ENCODE measurements around the gene GXYLT2. TPM values are rescaled to one million over a fixed set of nuclear protein-coding genes. Genes with fewer than 3 reads are reported as not detected.
A peak's percentile ranks its signal among the peaks of the same experiment; 100 is the strongest.

Gene GXYLT2, protein sequence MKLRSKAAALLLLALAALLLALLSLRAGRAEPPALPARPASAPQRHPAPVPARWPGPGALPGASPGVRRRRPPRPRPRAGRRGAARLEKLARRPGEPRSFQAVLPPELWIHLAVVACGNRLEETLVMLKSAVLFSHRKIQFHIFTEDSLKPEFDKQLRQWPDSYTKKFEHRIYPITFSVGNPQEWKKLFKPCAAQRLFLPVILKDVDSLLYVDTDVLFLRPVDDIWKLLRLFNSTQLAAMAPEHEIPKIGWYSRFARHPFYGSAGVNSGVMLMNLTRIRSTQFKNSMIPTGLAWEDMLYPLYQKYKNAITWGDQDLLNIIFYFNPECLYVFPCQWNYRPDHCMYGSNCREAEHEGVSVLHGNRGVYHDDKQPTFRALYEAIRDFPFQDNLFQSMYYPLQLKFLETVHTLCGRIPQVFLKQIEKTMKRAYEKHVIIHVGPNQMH
- 31.8 TPM for total RNA-seq

DNA sequence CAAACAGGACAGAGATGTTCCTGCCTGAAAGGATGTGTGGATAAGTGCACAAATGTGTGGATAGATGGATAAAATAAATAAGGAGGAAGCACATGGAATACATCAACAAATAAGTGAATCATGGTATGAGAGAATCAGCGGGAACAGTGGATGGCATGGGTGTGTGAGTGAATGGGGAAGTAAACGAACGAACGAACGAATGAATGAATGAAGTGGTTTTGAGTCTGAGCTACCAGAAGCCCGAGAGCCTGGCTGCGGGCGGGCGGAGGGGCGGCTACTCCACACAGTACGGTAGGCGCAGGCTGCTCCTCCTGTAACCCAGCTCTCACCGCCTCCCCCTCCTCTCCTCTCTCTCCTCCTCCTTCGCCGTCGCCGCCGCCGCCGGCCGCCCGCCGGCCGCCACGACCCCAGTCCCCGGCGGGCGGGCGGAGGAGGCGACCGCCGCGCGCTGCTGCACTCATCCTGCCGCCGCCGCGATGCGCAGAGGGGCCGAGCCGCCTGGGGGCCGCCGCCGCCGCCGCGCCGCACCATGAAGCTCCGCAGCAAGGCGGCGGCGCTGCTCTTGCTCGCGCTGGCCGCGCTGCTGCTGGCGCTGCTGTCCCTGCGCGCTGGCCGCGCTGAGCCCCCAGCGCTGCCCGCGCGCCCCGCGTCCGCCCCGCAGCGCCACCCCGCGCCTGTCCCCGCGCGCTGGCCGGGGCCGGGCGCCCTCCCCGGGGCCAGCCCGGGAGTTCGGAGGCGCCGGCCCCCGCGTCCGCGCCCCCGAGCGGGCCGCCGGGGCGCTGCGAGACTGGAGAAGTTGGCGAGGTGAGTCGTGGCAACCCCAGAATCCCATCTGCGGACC, at the start of gene GXYLT2:
Gene GXYLT2, plus strand, starts transcription at position 342 of the 841 bp plus-strand sequence. Its CDS starts 188 bp downstream, at position 530.
- Histone ChIP-seq H3K4me1 (ENCODE audit: control insufficient read depth in 3 of 3, insufficient read depth in 3 of 3, low read length in 3 of 3) (peaks cover 11 to 13% (median 12%) of the 10 kb centered on the region in 3 donors), H3K4me3 (ENCODE audit: low read length in 3 of 3) (peak within 1 kb of the TSS; percentile 57 to 87 (median 77)), H3K9me3 (ENCODE audit: control insufficient read depth in 3 of 3, low read length in 3 of 3) (peaks cover 0 to 2% (median 0%) of the 10 kb centered on the region in 3 donors), H3K27me3 (ENCODE audit: control insufficient read depth in 3 of 3, insufficient read depth in 3 of 3, low read length in 3 of 3) (no peaks in the 10 kb centered on the region), H3K36me3 (ENCODE audit: control insufficient read depth in 3 of 3, insufficient read depth in 3 of 3, low read length in 3 of 3) (no peaks in the 10 kb centered on the region), H3K9ac (ENCODE audit: low read depth in 1 of 3, low read length in 3 of 3) (peak within 1 kb of the TSS; percentile 45 to 61 (median 54)), H3K27ac (ENCODE audit: low read depth, low read length) (peak within 1 kb of the TSS; percentile 1)

DNA sequence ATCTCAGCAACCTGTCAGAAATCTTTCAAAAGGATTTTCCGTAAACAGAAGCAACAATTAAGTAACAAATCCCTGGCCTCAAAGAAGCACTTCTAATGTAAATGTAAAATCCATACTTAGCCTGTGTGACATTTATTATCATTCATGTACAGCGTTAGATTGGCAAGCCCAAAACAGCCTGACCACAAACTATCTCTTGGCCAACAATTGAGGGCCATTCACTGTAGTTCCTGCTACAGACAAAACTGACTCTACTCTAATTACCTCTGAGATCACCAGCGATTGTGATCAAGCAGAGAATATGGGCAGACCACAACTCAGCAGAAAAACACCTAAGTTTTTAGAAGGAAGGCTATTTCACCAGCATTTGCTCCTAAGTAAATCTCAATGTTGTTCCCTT, 48.8 kb upstream of the GXYLT2 start:
- Histone ChIP-seq H3K27me3 (ENCODE audit: control insufficient read depth in 3 of 3, insufficient read depth in 3 of 3, low read length in 3 of 3) (no peaks in the 10 kb centered on the region), H3K27ac (ENCODE audit: low read depth, low read length) (no peak overlapping the region), H3K9me3 (ENCODE audit: control insufficient read depth in 3 of 3, low read length in 3 of 3) (no peaks in the 10 kb centered on the region), H3K36me3 (ENCODE audit: control insufficient read depth in 3 of 3, insufficient read depth in 3 of 3, low read length in 3 of 3) (peaks cover 2 to 19% (median 10%) of the 10 kb centered on the region in 3 donors), H3K4me3 (ENCODE audit: low read length in 3 of 3) (no peak overlapping the region), H3K4me1 (ENCODE audit: control insufficient read depth in 3 of 3, insufficient read depth in 3 of 3, low read length in 3 of 3) (peaks cover 0 to 8% (median 3%) of the 10 kb centered on the region in 3 donors), H3K9ac (ENCODE audit: low read depth in 1 of 3, low read length in 3 of 3) (no peak overlapping the region)

DNA sequence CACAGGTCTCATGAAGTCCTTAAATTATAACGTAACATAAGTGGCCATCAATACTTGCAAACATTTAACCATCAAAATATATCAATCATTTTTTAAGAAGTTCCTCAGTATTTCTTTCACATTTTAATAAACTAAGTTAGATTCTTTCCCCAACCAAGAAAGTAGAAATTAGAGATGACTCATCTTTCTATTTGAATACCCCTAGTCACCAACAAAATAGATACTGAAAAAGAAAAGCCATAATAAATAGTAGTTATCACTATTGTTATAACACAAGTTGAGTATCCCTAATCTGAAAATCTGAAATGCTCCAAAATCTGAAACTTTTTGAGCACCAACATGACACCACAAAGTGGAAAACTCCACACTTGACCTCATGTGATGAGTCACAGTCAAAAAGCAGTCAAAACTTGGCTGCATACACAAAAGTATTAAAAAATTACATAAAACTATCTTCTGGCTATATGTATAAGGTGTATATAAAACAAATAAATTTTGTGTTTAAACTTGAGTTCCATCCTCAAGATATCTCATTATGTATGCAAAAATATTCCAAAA, 43.3 kb upstream of the GXYLT2 start:
- no peak overlapping the region for H3K9ac ChIP-seq (ENCODE audit: low read depth in 1 of 3, low read length in 3 of 3)
- H3K27me3 ChIP-seq (ENCODE audit: control insufficient read depth in 3 of 3, insufficient read depth in 3 of 3, low read length in 3 of 3) = no peaks in the 10 kb centered on the region
- H3K4me3 ChIP-seq (ENCODE audit: low read length in 3 of 3) = no peak overlapping the region
- H3K27ac ChIP-seq (ENCODE audit: low read depth, low read length) = no peak overlapping the region
- peaks cover 2 to 13% (median 10%) of the 10 kb centered on the region in 3 donors for H3K36me3 ChIP-seq (ENCODE audit: control insufficient read depth in 3 of 3, insufficient read depth in 3 of 3, low read length in 3 of 3)
- no peaks in the 10 kb centered on the region for H3K9me3 ChIP-seq (ENCODE audit: control insufficient read depth in 3 of 3, low read length in 3 of 3)
- H3K4me1 ChIP-seq (ENCODE audit: control insufficient read depth in 3 of 3, insufficient read depth in 3 of 3, low read length in 3 of 3) = peaks cover 16 to 21% (median 21%) of the 10 kb centered on the region in 3 donors

DNA sequence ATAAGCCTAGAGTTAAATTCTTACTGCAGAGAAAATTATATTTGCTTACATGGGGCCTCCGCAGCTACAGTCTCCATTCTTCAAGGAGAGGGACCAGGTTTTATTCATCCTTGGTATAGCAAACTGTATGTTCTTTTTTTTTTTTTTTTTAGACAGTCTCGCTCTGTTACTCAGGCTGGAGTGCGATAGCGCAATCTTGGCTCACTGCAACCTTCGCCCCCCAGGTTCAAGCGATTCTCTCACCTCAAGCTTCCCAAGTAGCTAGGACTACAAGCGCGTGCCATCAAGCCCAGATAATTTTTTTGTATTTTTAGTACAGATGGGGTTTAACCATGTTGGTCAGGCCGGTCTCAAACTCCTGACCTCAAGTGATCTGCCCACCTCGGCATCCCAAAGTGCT, 41.7 kb upstream of the GXYLT2 start:
- peaks cover 16 to 21% (median 21%) of the 10 kb centered on the region in 3 donors for H3K4me1 ChIP-seq (ENCODE audit: control insufficient read depth in 3 of 3, insufficient read depth in 3 of 3, low read length in 3 of 3)
- H3K27ac ChIP-seq (ENCODE audit: low read depth, low read length) = no peak overlapping the region
- H3K9me3 ChIP-seq (ENCODE audit: control insufficient read depth in 3 of 3, low read length in 3 of 3) = no peaks in the 10 kb centered on the region
- no peaks in the 10 kb centered on the region for H3K27me3 ChIP-seq (ENCODE audit: control insufficient read depth in 3 of 3, insufficient read depth in 3 of 3, low read length in 3 of 3)
- no peak overlapping the region for H3K4me3 ChIP-seq (ENCODE audit: low read length in 3 of 3)
- H3K9ac ChIP-seq (ENCODE audit: low read depth in 1 of 3, low read length in 3 of 3) = no peak overlapping the region
- peaks cover 2 to 9% (median 8%) of the 10 kb centered on the region in 3 donors for H3K36me3 ChIP-seq (ENCODE audit: control insufficient read depth in 3 of 3, insufficient read depth in 3 of 3, low read length in 3 of 3)

DNA sequence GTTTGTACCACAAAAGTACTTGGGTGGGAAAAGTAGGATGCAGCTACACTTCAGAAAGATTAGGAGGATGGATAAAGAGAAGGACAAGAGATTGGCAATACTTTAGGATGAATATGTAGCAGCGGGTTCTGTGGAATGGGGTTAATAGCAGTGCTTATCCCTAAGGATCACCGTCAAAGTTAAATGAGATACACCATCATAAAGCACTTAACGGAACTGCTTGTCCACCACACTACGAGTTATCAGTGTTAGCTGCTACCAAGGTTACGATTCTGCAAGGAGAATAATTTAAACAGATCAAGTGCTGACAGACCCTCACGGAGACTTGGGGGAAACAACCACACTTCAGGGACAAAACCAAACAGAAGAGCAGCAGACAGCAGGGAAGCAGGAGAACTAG, 40.6 kb upstream of the GXYLT2 start:
- Histone ChIP-seq H3K4me1 (ENCODE audit: control insufficient read depth in 3 of 3, insufficient read depth in 3 of 3, low read length in 3 of 3) (peaks cover 16 to 21% (median 21%) of the 10 kb centered on the region in 3 donors), H3K27ac (ENCODE audit: low read depth, low read length) (no peak overlapping the region), H3K4me3 (ENCODE audit: low read length in 3 of 3) (peak overlapping the region; percentile 89 to 99 (median 95)), H3K36me3 (ENCODE audit: control insufficient read depth in 3 of 3, insufficient read depth in 3 of 3, low read length in 3 of 3) (no peaks in the 10 kb centered on the region), H3K9ac (ENCODE audit: low read depth in 1 of 3, low read length in 3 of 3) (peak overlapping the region; percentile 63 to 88 (median 77)), H3K27me3 (ENCODE audit: control insufficient read depth in 3 of 3, insufficient read depth in 3 of 3, low read length in 3 of 3) (no peaks in the 10 kb centered on the region), H3K9me3 (ENCODE audit: control insufficient read depth in 3 of 3, low read length in 3 of 3) (no peaks in the 10 kb centered on the region)

DNA sequence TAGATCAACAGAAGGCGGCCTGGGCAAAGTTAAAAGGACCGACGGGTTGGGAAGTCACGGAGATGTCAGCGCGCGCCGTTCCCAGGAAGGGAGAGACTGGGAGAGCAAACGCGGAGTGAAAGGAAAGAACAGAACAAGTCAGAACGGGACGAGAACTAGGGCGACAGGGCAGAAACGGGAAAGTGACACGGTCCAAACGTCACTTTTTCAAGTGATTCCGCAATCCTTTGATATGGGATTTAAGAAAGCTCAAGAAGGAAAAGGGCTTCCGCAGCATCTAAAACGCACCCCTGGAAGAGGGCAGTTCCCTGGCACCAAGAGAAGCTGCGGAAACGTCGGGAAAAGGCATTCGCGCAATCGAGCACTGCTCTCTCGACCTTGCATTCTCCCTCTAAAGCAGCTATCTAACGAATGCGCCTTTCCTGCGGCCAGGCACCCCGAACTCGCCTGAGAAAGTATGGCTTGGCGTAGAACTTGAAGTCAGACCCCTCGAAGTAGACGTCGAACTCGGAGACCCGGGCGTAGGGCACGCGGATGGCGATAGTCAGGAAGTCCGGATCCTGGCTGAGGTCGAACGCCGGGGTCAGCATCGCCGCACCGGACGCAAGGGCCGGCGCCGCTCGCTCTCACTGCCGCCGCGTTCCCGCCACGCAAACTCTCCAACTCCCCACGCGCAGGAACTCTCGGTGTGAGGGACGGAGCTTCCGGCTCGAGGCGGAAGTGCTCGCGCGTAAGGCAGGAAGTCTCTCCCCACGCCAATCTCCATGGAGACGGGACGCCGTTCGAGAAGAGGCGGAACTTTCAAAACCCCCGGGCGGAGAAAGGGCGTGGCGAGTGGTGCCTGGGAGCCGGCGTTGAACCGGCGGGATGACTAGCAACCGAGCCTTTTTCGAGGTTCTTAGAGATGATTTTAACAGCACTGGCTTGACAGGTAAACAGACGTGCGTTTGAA, 39.8 kb upstream of the GXYLT2 start, which contains the start of gene SHQ1:
Gene SHQ1, minus strand, starts transcription at position 695 of the 952 bp plus-strand sequence. Its CDS starts 105 bp downstream, at position 590.
- H3K9me3 ChIP-seq (ENCODE audit: control insufficient read depth in 3 of 3, low read length in 3 of 3) = no peaks in the 10 kb centered on the region
- peak within 1 kb of the TSS; percentile 89 to 99 (median 95) for H3K4me3 ChIP-seq (ENCODE audit: low read length in 3 of 3)
- H3K27me3 ChIP-seq (ENCODE audit: control insufficient read depth in 3 of 3, insufficient read depth in 3 of 3, low read length in 3 of 3) = no peaks in the 10 kb centered on the region
- peak within 1 kb of the TSS; percentile 67 for H3K27ac ChIP-seq (ENCODE audit: low read depth, low read length)
- H3K9ac ChIP-seq (ENCODE audit: low read depth in 1 of 3, low read length in 3 of 3) = peak within 1 kb of the TSS; percentile 63 to 88 (median 77)
- peaks cover 16 to 21% (median 21%) of the 10 kb centered on the region in 3 donors for H3K4me1 ChIP-seq (ENCODE audit: control insufficient read depth in 3 of 3, insufficient read depth in 3 of 3, low read length in 3 of 3)
- no peaks in the 10 kb centered on the region for H3K36me3 ChIP-seq (ENCODE audit: control insufficient read depth in 3 of 3, insufficient read depth in 3 of 3, low read length in 3 of 3)

DNA sequence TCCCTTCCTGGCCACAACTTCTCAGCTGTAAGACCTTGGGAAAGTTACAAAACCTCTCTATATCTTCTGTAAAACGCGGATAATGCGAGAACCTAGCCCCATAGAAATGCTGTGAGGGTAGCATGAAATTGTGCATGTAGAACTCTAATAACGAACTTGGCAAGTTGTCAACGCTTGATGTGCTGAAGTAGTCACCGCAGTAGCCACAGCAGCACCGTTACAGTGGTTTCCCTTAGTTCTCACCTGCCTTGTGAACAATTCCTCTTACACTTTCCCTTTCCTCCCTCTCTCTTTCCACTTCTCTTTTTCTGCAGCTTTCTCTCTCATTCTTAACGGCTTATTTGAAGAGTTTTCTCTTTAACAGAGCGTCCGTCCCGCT, 39.2 kb upstream of the GXYLT2 start:
- Histone ChIP-seq H3K27me3 (ENCODE audit: control insufficient read depth in 3 of 3, insufficient read depth in 3 of 3, low read length in 3 of 3) (no peaks in the 10 kb centered on the region), H3K4me3 (ENCODE audit: low read length in 3 of 3) (peak overlapping the region; percentile 89 to 99 (median 95)), H3K36me3 (ENCODE audit: control insufficient read depth in 3 of 3, insufficient read depth in 3 of 3, low read length in 3 of 3) (no peaks in the 10 kb centered on the region), H3K27ac (ENCODE audit: low read depth, low read length) (no peak overlapping the region), H3K9me3 (ENCODE audit: control insufficient read depth in 3 of 3, low read length in 3 of 3) (no peaks in the 10 kb centered on the region), H3K9ac (ENCODE audit: low read depth in 1 of 3, low read length in 3 of 3) (peak overlapping the region; percentile 27 to 88 (median 50)), H3K4me1 (ENCODE audit: control insufficient read depth in 3 of 3, insufficient read depth in 3 of 3, low read length in 3 of 3) (peaks cover 16 to 21% (median 21%) of the 10 kb centered on the region in 3 donors)

DNA sequence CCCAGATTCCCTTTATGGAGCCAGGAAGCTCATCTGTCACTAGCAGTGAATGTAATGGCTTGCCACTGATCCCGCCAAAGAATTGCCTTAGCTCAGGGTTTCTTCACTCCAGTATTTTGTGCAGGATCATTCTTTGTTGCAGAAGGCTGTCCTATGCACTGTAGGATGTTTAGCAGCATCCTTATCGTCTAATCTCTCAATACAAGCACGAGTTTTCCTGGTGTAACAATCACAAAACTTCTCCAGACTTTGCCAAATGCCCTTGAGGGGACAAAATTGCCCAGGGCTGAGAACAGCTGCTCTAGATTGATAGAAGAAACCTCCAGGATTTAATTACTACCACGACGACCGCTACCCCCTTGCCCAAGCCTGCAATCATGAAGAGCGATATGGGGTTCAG, 32.8 kb upstream of the GXYLT2 start:
- H3K9ac ChIP-seq (ENCODE audit: low read depth in 1 of 3, low read length in 3 of 3) = no peak overlapping the region
- no peak overlapping the region for H3K4me3 ChIP-seq (ENCODE audit: low read length in 3 of 3)
- H3K27ac ChIP-seq (ENCODE audit: low read depth, low read length) = no peak overlapping the region
- no peaks in the 10 kb centered on the region for H3K36me3 ChIP-seq (ENCODE audit: control insufficient read depth in 3 of 3, insufficient read depth in 3 of 3, low read length in 3 of 3)
- H3K4me1 ChIP-seq (ENCODE audit: control insufficient read depth in 3 of 3, insufficient read depth in 3 of 3, low read length in 3 of 3) = no peaks in the 10 kb centered on the region
- no peaks in the 10 kb centered on the region for H3K27me3 ChIP-seq (ENCODE audit: control insufficient read depth in 3 of 3, insufficient read depth in 3 of 3, low read length in 3 of 3)
- H3K9me3 ChIP-seq (ENCODE audit: control insufficient read depth in 3 of 3, low read length in 3 of 3) = no peaks in the 10 kb centered on the region

DNA sequence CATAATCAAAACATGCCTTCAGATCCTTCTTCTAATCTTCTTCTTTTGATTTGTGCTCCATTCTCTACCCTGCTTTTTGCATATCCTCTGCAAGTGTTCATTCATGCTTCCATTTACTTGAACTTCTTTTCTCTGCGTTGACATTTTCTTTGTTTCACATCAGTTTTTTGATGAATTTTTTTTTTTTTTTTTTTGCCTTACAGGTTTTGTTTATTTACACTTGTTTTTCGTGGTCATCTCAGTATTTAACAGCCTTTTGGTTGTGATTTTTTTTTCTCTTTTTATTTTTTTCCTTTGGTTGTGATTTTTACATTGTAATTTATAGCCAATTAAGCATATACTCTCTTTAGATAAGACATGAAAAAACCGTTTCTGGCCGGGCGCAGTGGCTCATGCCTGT, 27.8 kb upstream of the GXYLT2 start:
- Histone ChIP-seq H3K9me3 (ENCODE audit: control insufficient read depth in 3 of 3, low read length in 3 of 3) (no peaks in the 10 kb centered on the region), H3K9ac (ENCODE audit: low read depth in 1 of 3, low read length in 3 of 3) (no peak overlapping the region), H3K36me3 (ENCODE audit: control insufficient read depth in 3 of 3, insufficient read depth in 3 of 3, low read length in 3 of 3) (no peaks in the 10 kb centered on the region), H3K4me1 (ENCODE audit: control insufficient read depth in 3 of 3, insufficient read depth in 3 of 3, low read length in 3 of 3) (no peaks in the 10 kb centered on the region), H3K4me3 (ENCODE audit: low read length in 3 of 3) (no peak overlapping the region), H3K27me3 (ENCODE audit: control insufficient read depth in 3 of 3, insufficient read depth in 3 of 3, low read length in 3 of 3) (no peaks in the 10 kb centered on the region), H3K27ac (ENCODE audit: low read depth, low read length) (no peak overlapping the region)

All from skeletal muscle tissue (tissue), 4 donors.